Measurements from ENCODE around the gene FAM114A1. TPM values are rescaled to one million over a fixed set of nuclear protein-coding genes. Genes with fewer than 3 reads are reported as not detected.
"Not testable (repeated sequence)": the region's sequence is repeated elsewhere in the genome, so short reads cannot be mapped to it uniquely, and the experiment has no call there.

Gene FAM114A1
- polyA plus RNA-seq, 4 donors = 11.3 to 34.6 (median 25.2) TPM

- DNase-seq = no peak
- FAIRE-seq = no peak
- peaks cover 2 to 45% (median 18%) of the 10 kb centered on the region in 3 donors for H3K36me3 ChIP-seq (ENCODE audit: control insufficient read depth in 3 of 3, insufficient read depth in 2 of 3, low read depth in 1 of 3, low read length in 3 of 3)
- no peaks in the 10 kb centered on the region for H3K4me1 ChIP-seq (ENCODE audit: control insufficient read depth in 3 of 3, insufficient read depth in 2 of 3, low read depth in 1 of 3, low read length in 2 of 3)
- no peak overlapping the region for H3K4me3 ChIP-seq (ENCODE audit: low read depth in 1 of 3, low read length in 3 of 3)
- 69 to 91% (median 78%) methylated on average over 1 of the region's 1 CpG for WGBS, 3 donors
- no peak overlapping the region for H3K27ac ChIP-seq (ENCODE audit: low read depth in 1 of 3, low read length in 2 of 3)
- no peaks in the 10 kb centered on the region for H3K9me3 ChIP-seq (ENCODE audit: control insufficient read depth in 2 of 2, insufficient read depth in 1 of 2, low read depth in 1 of 2, low read length in 1 of 2)
- no peaks in the 10 kb centered on the region for H3K27me3 ChIP-seq (ENCODE audit: control insufficient read depth in 3 of 3, insufficient read depth in 3 of 3, low read length in 3 of 3)
These were observed 71.6 kb downstream of the FAM114A1 start for GRCh38 chr4:38939165-38939564.

- WGBS, 3 donors = 91 to 98% (median 97%) methylated on average over 3 of the region's 3 CpGs
- DNase-seq (no peak), FAIRE-seq (no peak)
- Histone ChIP-seq H3K27ac (ENCODE audit: low read depth in 1 of 3, low read length in 2 of 3) (no peak overlapping the region), H3K4me3 (ENCODE audit: low read depth in 1 of 3, low read length in 3 of 3) (no peak overlapping the region), H3K4me1 (ENCODE audit: control insufficient read depth in 3 of 3, insufficient read depth in 2 of 3, low read depth in 1 of 3, low read length in 2 of 3) (no peaks in the 10 kb centered on the region), H3K27me3 (ENCODE audit: control insufficient read depth in 3 of 3, insufficient read depth in 3 of 3, low read length in 3 of 3) (no peaks in the 10 kb centered on the region), H3K36me3 (ENCODE audit: control insufficient read depth in 3 of 3, insufficient read depth in 2 of 3, low read depth in 1 of 3, low read length in 3 of 3) (peaks cover 2 to 48% (median 18%) of the 10 kb centered on the region in 3 donors), H3K9me3 (ENCODE audit: control insufficient read depth in 2 of 2, insufficient read depth in 1 of 2, low read depth in 1 of 2, low read length in 1 of 2) (no peaks in the 10 kb centered on the region)
These were observed 72.9 kb downstream of the FAM114A1 start for GRCh38 chr4:38940476-38940875.

- H3K4me1 ChIP-seq (ENCODE audit: control insufficient read depth in 3 of 3, insufficient read depth in 2 of 3, low read depth in 1 of 3, low read length in 2 of 3); DNase-seq; FAIRE-seq; H3K4me3 ChIP-seq (ENCODE audit: low read depth in 1 of 3, low read length in 3 of 3); H3K27me3 ChIP-seq (ENCODE audit: control insufficient read depth in 3 of 3, insufficient read depth in 3 of 3, low read length in 3 of 3); H3K9me3 ChIP-seq (ENCODE audit: control insufficient read depth in 2 of 2, insufficient read depth in 1 of 2, low read depth in 1 of 2, low read length in 1 of 2): not testable (repeated sequence)
- Histone ChIP-seq H3K27ac (ENCODE audit: low read depth in 1 of 3, low read length in 2 of 3) (peak overlapping the region in 1 of 3 donors; percentile 59), H3K36me3 (ENCODE audit: control insufficient read depth in 3 of 3, insufficient read depth in 2 of 3, low read depth in 1 of 3, low read length in 3 of 3) (peaks cover 2 to 42% (median 16%) of the 10 kb centered on the region in 3 donors)
- WGBS, 3 donors = 78 to 85% (median 78%) methylated on average over 3 of the region's 3 CpGs
These were observed 74.3 kb downstream of the FAM114A1 start for GRCh38 chr4:38941906-38942305.

- no peak overlapping the region for H3K4me3 ChIP-seq (ENCODE audit: low read depth in 1 of 3, low read length in 3 of 3)
- FAIRE-seq = no peak
- no peaks in the 10 kb centered on the region for H3K9me3 ChIP-seq (ENCODE audit: control insufficient read depth in 2 of 2, insufficient read depth in 1 of 2, low read depth in 1 of 2, low read length in 1 of 2)
- H3K27me3 ChIP-seq (ENCODE audit: control insufficient read depth in 3 of 3, insufficient read depth in 3 of 3, low read length in 3 of 3) = no peaks in the 10 kb centered on the region
- peaks cover 2 to 31% (median 9%) of the 10 kb centered on the region in 3 donors for H3K36me3 ChIP-seq (ENCODE audit: control insufficient read depth in 3 of 3, insufficient read depth in 2 of 3, low read depth in 1 of 3, low read length in 3 of 3)
- H3K4me1 ChIP-seq (ENCODE audit: control insufficient read depth in 3 of 3, insufficient read depth in 2 of 3, low read depth in 1 of 3, low read length in 2 of 3) = no peaks in the 10 kb centered on the region
- no peak overlapping the region for H3K27ac ChIP-seq (ENCODE audit: low read depth in 1 of 3, low read length in 2 of 3)
- DNase-seq = peak in 1 of 2 donors; percentile 39
- WGBS, 3 donors = 60 to 93% (median 91%) methylated on average over 4 of the region's 4 CpGs
These were observed 75.7 kb downstream of the FAM114A1 start for GRCh38 chr4:38943343-38943742.

- Histone ChIP-seq H3K36me3 (ENCODE audit: control insufficient read depth in 3 of 3, insufficient read depth in 2 of 3, low read depth in 1 of 3, low read length in 3 of 3) (peaks cover 2 to 31% (median 6%) of the 10 kb centered on the region in 3 donors), H3K4me3 (ENCODE audit: low read depth in 1 of 3, low read length in 3 of 3) (no peak overlapping the region), H3K4me1 (ENCODE audit: control insufficient read depth in 3 of 3, insufficient read depth in 2 of 3, low read depth in 1 of 3, low read length in 2 of 3) (peaks cover 0 to 2% (median 0%) of the 10 kb centered on the region in 3 donors), H3K27ac (ENCODE audit: low read depth in 1 of 3, low read length in 2 of 3) (no peak overlapping the region), H3K9me3 (ENCODE audit: control insufficient read depth in 2 of 2, insufficient read depth in 1 of 2, low read depth in 1 of 2, low read length in 1 of 2) (no peaks in the 10 kb centered on the region), H3K27me3 (ENCODE audit: control insufficient read depth in 3 of 3, insufficient read depth in 3 of 3, low read length in 3 of 3) (no peaks in the 10 kb centered on the region)
- FAIRE-seq (no peak), DNase-seq (no peak)
- 93 to 98% (median 93%) methylated on average over 9 of the region's 9 CpGs for WGBS, 3 donors
These were observed 76.8 kb downstream of the FAM114A1 start for GRCh38 chr4:38944440-38944839.

- H3K36me3 ChIP-seq (ENCODE audit: control insufficient read depth in 3 of 3, insufficient read depth in 2 of 3, low read depth in 1 of 3, low read length in 3 of 3) = peaks cover 0 to 23% (median 4%) of the 10 kb centered on the region in 3 donors
- peaks cover 0 to 2% (median 0%) of the 10 kb centered on the region in 3 donors for H3K4me1 ChIP-seq (ENCODE audit: control insufficient read depth in 3 of 3, insufficient read depth in 2 of 3, low read depth in 1 of 3, low read length in 2 of 3)
- no peak overlapping the region for H3K4me3 ChIP-seq (ENCODE audit: low read depth in 1 of 3, low read length in 3 of 3)
- H3K27ac ChIP-seq (ENCODE audit: low read depth in 1 of 3, low read length in 2 of 3) = no peak overlapping the region
- 86 to 94% (median 87%) methylated on average over 3 of the region's 3 CpGs for WGBS, 3 donors
- no peaks in the 10 kb centered on the region for H3K27me3 ChIP-seq (ENCODE audit: control insufficient read depth in 3 of 3, insufficient read depth in 3 of 3, low read length in 3 of 3)
- DNase-seq (no peak), FAIRE-seq (no peak)
- no peaks in the 10 kb centered on the region for H3K9me3 ChIP-seq (ENCODE audit: control insufficient read depth in 2 of 2, insufficient read depth in 1 of 2, low read depth in 1 of 2, low read length in 1 of 2)
These were observed 79.3 kb downstream of the FAM114A1 start for GRCh38 chr4:38946919-38947318.

- Histone ChIP-seq H3K36me3 (ENCODE audit: control insufficient read depth in 3 of 3, insufficient read depth in 2 of 3, low read depth in 1 of 3, low read length in 3 of 3) (peaks cover 0 to 15% (median 0%) of the 10 kb centered on the region in 3 donors), H3K4me1 (ENCODE audit: control insufficient read depth in 3 of 3, insufficient read depth in 2 of 3, low read depth in 1 of 3, low read length in 2 of 3) (peaks cover 0 to 2% (median 0%) of the 10 kb centered on the region in 3 donors), H3K27ac (ENCODE audit: low read depth in 1 of 3, low read length in 2 of 3) (no peak overlapping the region), H3K27me3 (ENCODE audit: control insufficient read depth in 3 of 3, insufficient read depth in 3 of 3, low read length in 3 of 3) (no peaks in the 10 kb centered on the region), H3K4me3 (ENCODE audit: low read depth in 1 of 3, low read length in 3 of 3) (no peak overlapping the region), H3K9me3 (ENCODE audit: control insufficient read depth in 2 of 2, insufficient read depth in 1 of 2, low read depth in 1 of 2, low read length in 1 of 2) (no peaks in the 10 kb centered on the region)
- no peak for FAIRE-seq
- DNase-seq = no peak
- WGBS, 3 donors = 59 to 92% (median 89%) methylated on average over 2 of the region's 2 CpGs
These were observed 80.9 kb downstream of the FAM114A1 start for GRCh38 chr4:38948551-38948950.

- 40 to 45% (median 43%) methylated on average over 5 of the region's 5 CpGs for WGBS, 3 donors
- DNase-seq = peak; percentile 6 to 39
- H3K4me3 ChIP-seq (ENCODE audit: low read depth in 1 of 3, low read length in 3 of 3) = no peak overlapping the region
- peaks cover 0 to 8% (median 0%) of the 10 kb centered on the region in 3 donors for H3K36me3 ChIP-seq (ENCODE audit: control insufficient read depth in 3 of 3, insufficient read depth in 2 of 3, low read depth in 1 of 3, low read length in 3 of 3)
- H3K4me1 ChIP-seq (ENCODE audit: control insufficient read depth in 3 of 3, insufficient read depth in 2 of 3, low read depth in 1 of 3, low read length in 2 of 3) = peaks cover 0 to 2% (median 0%) of the 10 kb centered on the region in 3 donors
- no peaks in the 10 kb centered on the region for H3K27me3 ChIP-seq (ENCODE audit: control insufficient read depth in 3 of 3, insufficient read depth in 3 of 3, low read length in 3 of 3)
- peak overlapping the region in 1 of 3 donors; percentile 7 for H3K27ac ChIP-seq (ENCODE audit: low read depth in 1 of 3, low read length in 2 of 3)
- no peak for FAIRE-seq
- H3K9me3 ChIP-seq (ENCODE audit: control insufficient read depth in 2 of 2, insufficient read depth in 1 of 2, low read depth in 1 of 2, low read length in 1 of 2) = no peaks in the 10 kb centered on the region
These were observed 81.9 kb downstream of the FAM114A1 start for GRCh38 chr4:38949411-38950051.
